ENCODE measurements around the gene IDH2.

GRCh38 chr15:90037511-90037860 is 64.8 kb downstream of the IDH2 start:
- TF ChIP-seq AHDC1 (CRISPR knock-in tag; IDR thresholded peaks at IDR 0.05; ENCODE audit: borderline replicate concordance) (no peak), FOXA1 (IDR thresholded peaks at IDR 0.05) (no peak), FOXA1 (CRISPR knock-in tag; IDR thresholded peaks at IDR 0.05) (no peak)
